ENCODE results near the gene FCMR.

The FCMR gene

GRCh38 chr1:206878456-206878855 is 43.3 kb downstream of the FCMR start:
- in situ Hi-C loops (cut with MboI; ENCODE audit: low sequenced_read_pairs), result no loop called here
- peaks cover 3% of the 10 kb centered on the region; the same call in 1 of the 2 replicates for H3K9me3 ChIP-seq
- no peak for DNase-seq (ENCODE audit: low spot score in 2 of 2)
- no peaks in the 10 kb centered on the region for H3K36me3 ChIP-seq (replicated peaks)
- H3K4me1 ChIP-seq, result no peaks in the 10 kb centered on the region
- no peaks in the 10 kb centered on the region for H3K27me3 ChIP-seq (ENCODE audit: low read depth)
- H3K4me3 ChIP-seq, result no peak overlapping the region

- no peaks in the 10 kb centered on the region for H3K27me3 ChIP-seq (ENCODE audit: low read depth)
Measured at GRCh38 chr1:206875752-206876377, 45.9 kb downstream of the FCMR start.

GRCh38 chr1:206873603-206874188 is 48.0 kb downstream of the FCMR start:
- Histone ChIP-seq H3K9me3 (peaks cover 3% of the 10 kb centered on the region; the same call in 1 of the 2 replicates), H3K36me3 (replicated peaks) (no peaks in the 10 kb centered on the region), H3K4me1 (no peaks in the 10 kb centered on the region), H3K4me3 (no peak overlapping the region), H3K27me3 (ENCODE audit: low read depth) (no peaks in the 10 kb centered on the region)
- DNase-seq (ENCODE audit: low spot score in 2 of 2), result no peak
- in situ Hi-C loops (cut with MboI; ENCODE audit: low sequenced_read_pairs), result no loop called here

More at GRCh38 chr1:206875752-206876377, 45.9 kb downstream of the FCMR start:
- peaks cover 3% of the 10 kb centered on the region; the same call in 1 of the 2 replicates for H3K9me3 ChIP-seq
- H3K4me3 ChIP-seq, result no peak overlapping the region
- H3K36me3 ChIP-seq (replicated peaks), result no peaks in the 10 kb centered on the region
- DNase-seq (ENCODE audit: low spot score in 2 of 2), result no peak
- in situ Hi-C loops (cut with MboI; ENCODE audit: low sequenced_read_pairs), result no loop called here
- no peaks in the 10 kb centered on the region for H3K4me1 ChIP-seq

- no peak overlapping the region for H3K4me3 ChIP-seq
- no peaks in the 10 kb centered on the region for H3K36me3 ChIP-seq (replicated peaks)
- no peaks in the 10 kb centered on the region for H3K27me3 ChIP-seq (ENCODE audit: low read depth)
- DNase-seq (ENCODE audit: low spot score in 2 of 2), result no peak
- no peaks in the 10 kb centered on the region for H3K9me3 ChIP-seq
- H3K4me1 ChIP-seq, result no peaks in the 10 kb centered on the region
- in situ Hi-C loops (cut with MboI; ENCODE audit: low sequenced_read_pairs), result no loop called here
Measured at GRCh38 chr1:206872139-206872538, 49.6 kb downstream of the FCMR start.

GRCh38 chr1:206868264-206868663 is 53.5 kb downstream of the FCMR start:
- Histone ChIP-seq H3K4me1 (no peaks in the 10 kb centered on the region), H3K27me3 (ENCODE audit: low read depth) (no peaks in the 10 kb centered on the region), H3K4me3 (no peak overlapping the region), H3K36me3 (replicated peaks) (no peaks in the 10 kb centered on the region), H3K9me3 (no peaks in the 10 kb centered on the region)
- in situ Hi-C loops (cut with MboI; ENCODE audit: low sequenced_read_pairs), result no loop called here
- no peak for DNase-seq (ENCODE audit: low spot score in 2 of 2)

- H3K36me3 ChIP-seq (replicated peaks), result no peaks in the 10 kb centered on the region
- no peak overlapping the region for H3K4me3 ChIP-seq
- H3K4me1 ChIP-seq, result no peaks in the 10 kb centered on the region
- no peaks in the 10 kb centered on the region for H3K9me3 ChIP-seq
- in situ Hi-C loops (cut with MboI; ENCODE audit: low sequenced_read_pairs), result no loop called here
- no peak for DNase-seq (ENCODE audit: low spot score in 2 of 2)
- H3K27me3 ChIP-seq (ENCODE audit: low read depth), result no peaks in the 10 kb centered on the region
Measured at GRCh38 chr1:206867716-206868115, 54.0 kb downstream of the FCMR start.

- Histone ChIP-seq H3K9me3 (no peaks in the 10 kb centered on the region), H3K36me3 (replicated peaks) (no peaks in the 10 kb centered on the region), H3K4me3 (no peak overlapping the region), H3K4me1 (no peaks in the 10 kb centered on the region), H3K27me3 (ENCODE audit: low read depth) (no peaks in the 10 kb centered on the region)
- no peak for DNase-seq (ENCODE audit: low spot score in 2 of 2)
- in situ Hi-C loops (cut with MboI; ENCODE audit: low sequenced_read_pairs), result no loop called here
Measured at GRCh38 chr1:206867239-206867638, 54.5 kb downstream of the FCMR start.

GRCh38 chr1:206866062-206866461 is 55.7 kb downstream of the FCMR start:
- Histone ChIP-seq H3K27me3 (ENCODE audit: low read depth) (no peaks in the 10 kb centered on the region), H3K9me3 (no peaks in the 10 kb centered on the region), H3K4me3 (no peak overlapping the region), H3K4me1 (no peaks in the 10 kb centered on the region), H3K36me3 (replicated peaks) (no peaks in the 10 kb centered on the region)
- no peak for DNase-seq (ENCODE audit: low spot score in 2 of 2)
- in situ Hi-C loops (cut with MboI; ENCODE audit: low sequenced_read_pairs), result no loop called here

GRCh38 chr1:206864939-206865671 is 56.6 kb downstream of the FCMR start, which contains the start of gene IL20:
Gene IL20, plus strand, starts transcription at chr1:206865623. Its CDS starts 230 bp downstream, at chr1:206865853.
- H3K9me3 ChIP-seq, result no peaks in the 10 kb centered on the region
- peak; percentile 22 to 86 for DNase-seq (ENCODE audit: low spot score in 2 of 2)
- H3K4me3 ChIP-seq, result no peak within 1 kb of the TSS
- in situ Hi-C loops (cut with MboI; ENCODE audit: low sequenced_read_pairs), result no loop called here
- no peaks in the 10 kb centered on the region for H3K27me3 ChIP-seq (ENCODE audit: low read depth)
- H3K4me1 ChIP-seq, result no peaks in the 10 kb centered on the region
- no peaks in the 10 kb centered on the region for H3K36me3 ChIP-seq (replicated peaks)

GRCh38 chr1:206863266-206863665 is 58.5 kb downstream of the FCMR start:
- Histone ChIP-seq H3K4me1 (no peaks in the 10 kb centered on the region), H3K9me3 (no peaks in the 10 kb centered on the region), H3K36me3 (replicated peaks) (no peaks in the 10 kb centered on the region), H3K4me3 (no peak overlapping the region), H3K27me3 (ENCODE audit: low read depth) (peaks cover 2% of the 10 kb centered on the region; the same call in 1 of the 2 replicates)
- in situ Hi-C loops (cut with MboI; ENCODE audit: low sequenced_read_pairs), result no loop called here
- DNase-seq (ENCODE audit: low spot score in 2 of 2), result no peak

- DNase-seq (ENCODE audit: low spot score in 2 of 2), result no peak
- Histone ChIP-seq H3K4me3 (no peak overlapping the region), H3K27me3 (ENCODE audit: low read depth) (peaks cover 2% of the 10 kb centered on the region; the same call in 1 of the 2 replicates), H3K9me3 (no peaks in the 10 kb centered on the region), H3K36me3 (replicated peaks) (no peaks in the 10 kb centered on the region), H3K4me1 (no peaks in the 10 kb centered on the region)
- in situ Hi-C loops (cut with MboI; ENCODE audit: low sequenced_read_pairs), result no loop called here
Measured at GRCh38 chr1:206860165-206860564, 61.6 kb downstream of the FCMR start.

- H3K4me1 ChIP-seq, result no peaks in the 10 kb centered on the region
- H3K9me3 ChIP-seq, result no peaks in the 10 kb centered on the region
- no peak for DNase-seq (ENCODE audit: low spot score in 2 of 2)
- in situ Hi-C loops (cut with MboI; ENCODE audit: low sequenced_read_pairs), result no loop called here
- no peaks in the 10 kb centered on the region for H3K36me3 ChIP-seq (replicated peaks)
- H3K4me3 ChIP-seq, result no peak overlapping the region
- H3K27me3 ChIP-seq (ENCODE audit: low read depth), result peaks cover 2% of the 10 kb centered on the region; the same call in 1 of the 2 replicates
Measured at GRCh38 chr1:206859082-206859521, 62.6 kb downstream of the FCMR start.

GRCh38 chr1:206856674-206857464 is 64.9 kb downstream of the FCMR start:
- Histone ChIP-seq H3K4me3 (no peak overlapping the region), H3K27me3 (ENCODE audit: low read depth) (peaks cover 2% of the 10 kb centered on the region; the same call in 1 of the 2 replicates), H3K9me3 (no peaks in the 10 kb centered on the region), H3K36me3 (replicated peaks) (no peaks in the 10 kb centered on the region), H3K4me1 (no peaks in the 10 kb centered on the region)
- no peak for DNase-seq (ENCODE audit: low spot score in 2 of 2)
- in situ Hi-C loops (cut with MboI; ENCODE audit: low sequenced_read_pairs), result no loop called here
